OCI-LY7 (cell line): Measurements from ENCODE around the gene JOSD1.

Source experiments
- EZH2phosphoT487 ChIP-seq: fragments of 200-600 bp; sonication (generic); IDR thresholded peaks from 2 replicates; pipeline ENCODE4 v1.6.1; 2018; ENCODE audit warnings: low read depth, borderline replicate concordance, mild to moderate bottlenecking, mixed run types, antibody characterized with exemption, low read length, moderate library complexity, mixed read lengths
- TF ChIP-seq, protein P1 (sequence below): fragments of 200-600 bp; sonication (generic); conservative IDR thresholded peaks from 2 replicates; pipeline ENCODE4 v1.5.1; 2014; ENCODE audit warnings: mild to moderate bottlenecking, antibody characterized with exemption, low read length, moderate library complexity, mixed read lengths

DNA sequence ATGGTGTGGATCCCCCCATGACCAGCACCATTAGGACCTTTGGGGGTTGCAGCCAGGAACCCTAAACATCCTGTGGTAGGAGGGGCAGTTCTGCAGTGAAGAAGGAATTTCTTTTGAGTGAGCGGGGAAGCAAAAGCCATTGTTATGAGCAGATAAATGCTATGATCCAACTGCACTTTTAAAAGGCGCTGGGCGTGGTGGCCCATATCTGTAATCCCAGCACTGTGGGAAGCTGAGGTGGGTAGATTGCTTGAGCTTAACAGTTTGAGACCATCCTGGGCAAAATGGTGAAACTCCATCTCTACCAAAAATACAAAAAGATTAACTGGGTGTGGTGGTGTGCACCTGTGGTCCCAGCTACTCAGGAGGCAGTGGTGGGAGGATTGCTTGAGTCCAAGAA, 24.9 kb downstream of the JOSD1 start:
- no peak for TF ChIP-seq EZH2phosphoT487
- TF ChIP-seq, protein P1, sequence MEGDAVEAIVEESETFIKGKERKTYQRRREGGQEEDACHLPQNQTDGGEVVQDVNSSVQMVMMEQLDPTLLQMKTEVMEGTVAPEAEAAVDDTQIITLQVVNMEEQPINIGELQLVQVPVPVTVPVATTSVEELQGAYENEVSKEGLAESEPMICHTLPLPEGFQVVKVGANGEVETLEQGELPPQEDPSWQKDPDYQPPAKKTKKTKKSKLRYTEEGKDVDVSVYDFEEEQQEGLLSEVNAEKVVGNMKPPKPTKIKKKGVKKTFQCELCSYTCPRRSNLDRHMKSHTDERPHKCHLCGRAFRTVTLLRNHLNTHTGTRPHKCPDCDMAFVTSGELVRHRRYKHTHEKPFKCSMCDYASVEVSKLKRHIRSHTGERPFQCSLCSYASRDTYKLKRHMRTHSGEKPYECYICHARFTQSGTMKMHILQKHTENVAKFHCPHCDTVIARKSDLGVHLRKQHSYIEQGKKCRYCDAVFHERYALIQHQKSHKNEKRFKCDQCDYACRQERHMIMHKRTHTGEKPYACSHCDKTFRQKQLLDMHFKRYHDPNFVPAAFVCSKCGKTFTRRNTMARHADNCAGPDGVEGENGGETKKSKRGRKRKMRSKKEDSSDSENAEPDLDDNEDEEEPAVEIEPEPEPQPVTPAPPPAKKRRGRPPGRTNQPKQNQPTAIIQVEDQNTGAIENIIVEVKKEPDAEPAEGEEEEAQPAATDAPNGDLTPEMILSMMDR: no peak
